BLaER1 treated with 17β-estradiol and CSF1 and Interleukin-3, amounts not matched to agents 10 nM and 100 nM (cell line): ENCODE results near the gene EML5.

Experiments
- H3K27ac ChIP-seq, 11 experiments: shearing (Covaris generic); formaldehyde crosslinking; 2 replicates each; pipeline ENCODE4 v1.8.1; 2022
- H3K27me3 ChIP-seq, 11 experiments: shearing (Covaris generic); formaldehyde crosslinking; 2 replicates each; pipeline ENCODE4 v1.8.1; 2022
- H3K36me3 ChIP-seq, 11 experiments: shearing (Covaris generic); formaldehyde crosslinking; 2 replicates each; pipeline ENCODE4 v1.8.1; 2022
- H3K4me1 ChIP-seq, 10 experiments: shearing (Covaris generic); formaldehyde crosslinking; 2 replicates each; pipeline ENCODE4 v1.8.1; 2022
- H3K4me2 ChIP-seq, 11 experiments: shearing (Covaris generic); formaldehyde crosslinking; 2 replicates each; pipeline ENCODE4 v1.8.1; 2022
- H3K4me3 ChIP-seq, 10 experiments: shearing (Covaris generic); formaldehyde crosslinking; 2 replicates each; pipeline ENCODE4 v1.8.1; 2022
- H3K9ac ChIP-seq, 11 experiments: shearing (Covaris generic); formaldehyde crosslinking; 2 replicates each; pipeline ENCODE4 v1.8.1; 2022
- H3K9me3 ChIP-seq, 11 experiments: shearing (Covaris generic); formaldehyde crosslinking; replicated peaks in 1 of 11; 2 replicates each; pipeline ENCODE4 v1.8.1; 2022
- H4K20me1 ChIP-seq, 11 experiments: shearing (Covaris generic); formaldehyde crosslinking; 2 replicates each; pipeline ENCODE4 v1.8.1; 2022
- Cebpa-rat ChIP-seq, 11 experiments: shearing (Covaris generic); IDR thresholded peaks; 2 replicates each; pipeline ENCODE4 v1.8.1; 2022

Gene EML5

GRCh38 chr14:88611878-88612277 lies 180.9 kb downstream of the EML5 start:
- H3K36me3 ChIP-seq = peaks cover 52 to 98% (median 77%) of the 10 kb centered on the region in 11 experiments
- peaks cover 0 to 53% (median 0%) of the 10 kb centered on the region in 11 experiments; a peak in 8 of 22 replicates for H3K27me3 ChIP-seq
- no peak overlapping the region for H3K4me3 ChIP-seq
- H3K4me1 ChIP-seq = peaks cover 10 to 15% (median 14%) of the 10 kb centered on the region in 10 experiments
- H3K27ac ChIP-seq = no peak overlapping the region
- H3K9me3 ChIP-seq = no peaks in the 10 kb centered on the region
- H4K20me1 ChIP-seq = peaks cover 9 to 92% (median 40%) of the 10 kb centered on the region in 11 experiments; a peak in 17 of 22 replicates
- no peak overlapping the region for H3K9ac ChIP-seq
- no peak for TF ChIP-seq Cebpa-rat (IDR thresholded peaks at IDR 0.05)
- no peak overlapping the region for H3K4me2 ChIP-seq

DNA sequence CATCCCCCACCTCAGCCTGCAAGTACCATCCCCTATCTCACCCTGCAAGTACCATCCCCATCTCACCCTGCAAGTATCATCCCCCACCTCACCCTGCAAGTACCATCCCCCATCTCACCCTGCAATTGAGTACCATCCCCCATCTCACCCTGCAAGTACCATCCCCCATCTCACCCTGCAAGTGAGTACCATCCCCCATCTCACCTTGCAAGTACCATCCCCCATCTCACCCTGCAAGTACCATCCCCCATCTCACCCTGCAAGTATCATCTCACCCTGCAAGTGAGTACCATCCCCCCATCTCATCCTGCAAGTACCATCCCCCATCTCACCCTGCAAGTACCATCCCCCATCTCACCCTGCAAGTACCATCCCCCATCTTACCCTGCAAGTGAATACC lies 184.9 kb downstream of the EML5 start:
- H3K27me3 ChIP-seq = peaks cover 0 to 26% (median 0%) of the 10 kb centered on the region in 11 experiments; a peak in 7 of 22 replicates
- no peaks in the 10 kb centered on the region for H3K9me3 ChIP-seq
- H3K9ac ChIP-seq = no peak overlapping the region
- no peak overlapping the region for H3K4me2 ChIP-seq
- H4K20me1 ChIP-seq = peaks cover 5 to 86% (median 46%) of the 10 kb centered on the region in 11 experiments; a peak in 19 of 22 replicates
- H3K36me3 ChIP-seq = peaks cover 91 to 100% (median 97%) of the 10 kb centered on the region in 11 experiments
- TF ChIP-seq Cebpa-rat (IDR thresholded peaks at IDR 0.05) = no peak
- H3K4me1 ChIP-seq = peaks cover under 1 to 3% (median 2%) of the 10 kb centered on the region in 10 experiments
- H3K4me3 ChIP-seq = no peak overlapping the region
- no peak overlapping the region for H3K27ac ChIP-seq

GRCh38 chr14:88605594-88605993 lies 187.2 kb downstream of the EML5 start:
- no peak overlapping the region for H3K27ac ChIP-seq
- H3K27me3 ChIP-seq = peaks cover 0 to 11% (median 0%) of the 10 kb centered on the region in 11 experiments; a peak in 5 of 22 replicates
- H3K9ac ChIP-seq = no peak overlapping the region
- H3K4me2 ChIP-seq = no peak overlapping the region
- peaks cover 98 to 100% (median 100%) of the 10 kb centered on the region in 11 experiments for H3K36me3 ChIP-seq
- H3K9me3 ChIP-seq = no peaks in the 10 kb centered on the region
- H3K4me1 ChIP-seq = no peaks in the 10 kb centered on the region
- no peak for TF ChIP-seq Cebpa-rat (IDR thresholded peaks at IDR 0.05)
- peaks cover 0 to 72% (median 31%) of the 10 kb centered on the region in 11 experiments; a peak in 15 of 22 replicates for H4K20me1 ChIP-seq
- H3K4me3 ChIP-seq = no peak overlapping the region

DNA sequence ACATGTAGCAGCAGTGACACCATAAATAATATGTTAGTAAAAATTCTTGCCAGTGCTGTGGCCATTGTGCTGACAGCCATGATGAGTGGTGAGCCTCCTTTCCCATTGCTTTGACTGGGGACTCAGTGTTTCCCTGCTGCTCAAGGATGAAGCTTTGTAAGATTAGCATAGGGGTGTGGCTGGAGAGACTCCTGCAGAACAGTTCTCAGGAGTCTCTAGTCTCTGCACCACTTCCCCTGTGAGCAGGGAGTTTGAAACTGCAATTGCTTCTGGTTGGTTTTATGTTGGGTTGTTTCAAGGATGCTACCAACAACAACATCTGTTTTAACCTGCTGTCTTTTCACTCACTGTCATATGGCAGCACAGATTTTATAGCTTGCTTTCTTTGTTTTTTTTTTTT lies 188.5 kb downstream of the EML5 start:
- Histone ChIP-seq H3K36me3 (peaks cover 98 to 100% (median 100%) of the 10 kb centered on the region in 11 experiments), H4K20me1 (peaks cover 6 to 72% (median 31%) of the 10 kb centered on the region in 11 experiments; a peak in 15 of 22 replicates), H3K9ac (no peak overlapping the region), H3K9me3 (no peaks in the 10 kb centered on the region), H3K4me1 (peaks cover 0 to 8% (median 0%) of the 10 kb centered on the region in 10 experiments; a peak in 3 of 20 replicates), H3K4me2 (no peak overlapping the region), H3K4me3 (no peak overlapping the region), H3K27ac (no peak overlapping the region), H3K27me3 (no peaks in the 10 kb centered on the region; a peak in 1 of 22 replicates)
- no peak for TF ChIP-seq Cebpa-rat (IDR thresholded peaks at IDR 0.05)

- no peaks in the 10 kb centered on the region for H3K27me3 ChIP-seq
- no peak overlapping the region for H3K9ac ChIP-seq
- no peak for TF ChIP-seq Cebpa-rat (IDR thresholded peaks at IDR 0.05)
- no peak overlapping the region for H3K4me2 ChIP-seq
- peaks cover 6 to 29% (median 10%) of the 10 kb centered on the region in 11 experiments; a peak in 13 of 22 replicates for H4K20me1 ChIP-seq
- no peak overlapping the region for H3K4me3 ChIP-seq
- no peak overlapping the region for H3K27ac ChIP-seq
- H3K9me3 ChIP-seq = no peaks in the 10 kb centered on the region
- peaks cover 92 to 100% (median 100%) of the 10 kb centered on the region in 11 experiments for H3K36me3 ChIP-seq
- H3K4me1 ChIP-seq = peaks cover 0 to 8% (median 0%) of the 10 kb centered on the region in 10 experiments; a peak in 4 of 20 replicates
These were observed 192.9 kb downstream of the EML5 start for GRCh38 chr14:88599761-88600439.

DNA sequence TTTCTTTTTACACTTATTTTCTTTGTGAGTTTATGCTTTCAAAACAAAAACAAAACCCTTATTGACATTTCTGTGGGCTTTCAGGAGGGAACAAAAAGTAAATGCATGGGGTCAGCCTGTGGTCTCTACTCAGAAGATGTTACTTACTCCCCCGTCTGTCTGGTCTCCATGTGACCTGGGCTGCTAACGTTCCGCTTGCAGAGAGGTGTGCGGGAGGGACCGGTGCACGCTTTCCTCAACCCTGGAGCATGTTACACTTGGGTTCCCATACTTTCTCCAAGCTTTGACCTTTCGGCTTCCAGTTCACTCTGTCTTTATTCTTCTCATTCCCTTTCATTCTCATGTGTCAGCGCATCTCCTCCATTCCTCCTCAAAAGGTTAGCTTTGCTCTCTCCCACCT lies 193.4 kb downstream of the EML5 start:
- Histone ChIP-seq H3K9me3 (no peaks in the 10 kb centered on the region), H3K4me3 (no peak overlapping the region), H3K27ac (no peak overlapping the region), H3K4me2 (no peak overlapping the region), H3K9ac (no peak overlapping the region), H3K36me3 (peaks cover 90 to 100% (median 99%) of the 10 kb centered on the region in 11 experiments), H3K27me3 (no peaks in the 10 kb centered on the region), H3K4me1 (peaks cover 0 to 8% (median 0%) of the 10 kb centered on the region in 10 experiments; a peak in 4 of 20 replicates), H4K20me1 (peaks cover 3 to 23% (median 6%) of the 10 kb centered on the region in 11 experiments; a peak in 12 of 22 replicates)
- no peak for TF ChIP-seq Cebpa-rat (IDR thresholded peaks at IDR 0.05)

- peaks cover 82 to 100% (median 99%) of the 10 kb centered on the region in 11 experiments for H3K36me3 ChIP-seq
- H3K4me2 ChIP-seq = no peak overlapping the region
- no peak overlapping the region for H3K4me3 ChIP-seq
- H3K27ac ChIP-seq = no peak overlapping the region
- no peak overlapping the region for H3K9ac ChIP-seq
- no peaks in the 10 kb centered on the region for H3K27me3 ChIP-seq
- H3K9me3 ChIP-seq = no peaks in the 10 kb centered on the region
- H4K20me1 ChIP-seq = peaks cover 0 to 20% (median 6%) of the 10 kb centered on the region in 11 experiments; a peak in 7 of 22 replicates
- TF ChIP-seq Cebpa-rat (IDR thresholded peaks at IDR 0.05) = no peak
- peaks cover 0 to 8% (median 0%) of the 10 kb centered on the region in 10 experiments; a peak in 4 of 20 replicates for H3K4me1 ChIP-seq
These were observed 194.6 kb downstream of the EML5 start for GRCh38 chr14:88598097-88598675.

GRCh38 chr14:88597601-88598000 lies 195.2 kb downstream of the EML5 start:
- Histone ChIP-seq H3K4me1 (peaks cover 0 to 8% (median 0%) of the 10 kb centered on the region in 10 experiments; a peak in 4 of 20 replicates), H3K9me3 (no peaks in the 10 kb centered on the region), H3K27me3 (no peaks in the 10 kb centered on the region), H3K27ac (no peak overlapping the region), H4K20me1 (peaks cover 0 to 20% (median 6%) of the 10 kb centered on the region in 11 experiments; a peak in 7 of 22 replicates), H3K4me2 (no peak overlapping the region), H3K36me3 (peaks cover 82 to 100% (median 99%) of the 10 kb centered on the region in 11 experiments), H3K4me3 (no peak overlapping the region), H3K9ac (no peak overlapping the region)
- no peak for TF ChIP-seq Cebpa-rat (IDR thresholded peaks at IDR 0.05)

GRCh38 chr14:88597038-88597437 lies 195.7 kb downstream of the EML5 start:
- Histone ChIP-seq H3K27me3 (no peaks in the 10 kb centered on the region), H3K4me3 (no peak overlapping the region), H3K9ac (no peak overlapping the region), H3K27ac (no peak overlapping the region), H3K4me1 (peaks cover 0 to 8% (median 0%) of the 10 kb centered on the region in 10 experiments; a peak in 4 of 20 replicates), H3K36me3 (peaks cover 80 to 100% (median 98%) of the 10 kb centered on the region in 11 experiments), H3K4me2 (no peak overlapping the region), H3K9me3 (no peaks in the 10 kb centered on the region), H4K20me1 (peaks cover 0 to 20% (median 5%) of the 10 kb centered on the region in 11 experiments; a peak in 6 of 22 replicates)
- no peak for TF ChIP-seq Cebpa-rat (IDR thresholded peaks at IDR 0.05)
